ENCODE measurements around the gene SENP3.

DNA sequence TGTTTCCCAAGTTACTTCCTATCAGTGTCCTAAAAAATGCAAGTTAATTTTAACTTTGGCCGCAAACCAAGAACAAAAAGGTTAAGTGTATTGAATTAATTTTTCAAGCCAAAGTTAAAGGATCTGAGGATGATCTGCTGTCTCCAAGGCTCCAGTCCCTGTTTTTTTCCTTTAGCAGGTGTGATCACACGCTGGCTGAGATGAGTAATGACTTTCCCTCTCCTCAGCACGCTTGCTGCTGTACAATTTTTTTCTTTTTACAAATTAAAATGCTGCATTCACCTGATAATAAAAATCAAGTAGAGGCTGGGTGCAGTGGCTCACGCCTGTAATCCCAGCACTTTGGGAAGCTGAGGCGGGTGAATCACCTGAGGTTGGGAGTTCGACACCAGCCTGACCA is 16.8 kb upstream of the SENP3 start:
- TF ChIP-seq CTCF (IDR thresholded peaks at IDR 0.05; ENCODE audit: low read depth, low read length, missing input control) (no peak), NR2F2 (IDR thresholded peaks at IDR 0.05) (no peak), ATF3 (IDR thresholded peaks at IDR 0.05) (no peak), TAF1 (conservative IDR thresholded peaks at IDR 0.05) (no peak), JUND (IDR thresholded peaks at IDR 0.05) (no peak)
- TF ChIP-seq, protein P1, sequence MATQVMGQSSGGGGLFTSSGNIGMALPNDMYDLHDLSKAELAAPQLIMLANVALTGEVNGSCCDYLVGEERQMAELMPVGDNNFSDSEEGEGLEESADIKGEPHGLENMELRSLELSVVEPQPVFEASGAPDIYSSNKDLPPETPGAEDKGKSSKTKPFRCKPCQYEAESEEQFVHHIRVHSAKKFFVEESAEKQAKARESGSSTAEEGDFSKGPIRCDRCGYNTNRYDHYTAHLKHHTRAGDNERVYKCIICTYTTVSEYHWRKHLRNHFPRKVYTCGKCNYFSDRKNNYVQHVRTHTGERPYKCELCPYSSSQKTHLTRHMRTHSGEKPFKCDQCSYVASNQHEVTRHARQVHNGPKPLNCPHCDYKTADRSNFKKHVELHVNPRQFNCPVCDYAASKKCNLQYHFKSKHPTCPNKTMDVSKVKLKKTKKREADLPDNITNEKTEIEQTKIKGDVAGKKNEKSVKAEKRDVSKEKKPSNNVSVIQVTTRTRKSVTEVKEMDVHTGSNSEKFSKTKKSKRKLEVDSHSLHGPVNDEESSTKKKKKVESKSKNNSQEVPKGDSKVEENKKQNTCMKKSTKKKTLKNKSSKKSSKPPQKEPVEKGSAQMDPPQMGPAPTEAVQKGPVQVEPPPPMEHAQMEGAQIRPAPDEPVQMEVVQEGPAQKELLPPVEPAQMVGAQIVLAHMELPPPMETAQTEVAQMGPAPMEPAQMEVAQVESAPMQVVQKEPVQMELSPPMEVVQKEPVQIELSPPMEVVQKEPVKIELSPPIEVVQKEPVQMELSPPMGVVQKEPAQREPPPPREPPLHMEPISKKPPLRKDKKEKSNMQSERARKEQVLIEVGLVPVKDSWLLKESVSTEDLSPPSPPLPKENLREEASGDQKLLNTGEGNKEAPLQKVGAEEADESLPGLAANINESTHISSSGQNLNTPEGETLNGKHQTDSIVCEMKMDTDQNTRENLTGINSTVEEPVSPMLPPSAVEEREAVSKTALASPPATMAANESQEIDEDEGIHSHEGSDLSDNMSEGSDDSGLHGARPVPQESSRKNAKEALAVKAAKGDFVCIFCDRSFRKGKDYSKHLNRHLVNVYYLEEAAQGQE (IDR thresholded peaks at IDR 0.05): no peak
- TF ChIP-seq, protein P2, sequence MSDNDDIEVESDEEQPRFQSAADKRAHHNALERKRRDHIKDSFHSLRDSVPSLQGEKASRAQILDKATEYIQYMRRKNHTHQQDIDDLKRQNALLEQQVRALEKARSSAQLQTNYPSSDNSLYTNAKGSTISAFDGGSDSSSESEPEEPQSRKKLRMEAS (IDR thresholded peaks at IDR 0.05): no peak

All from liver (tissue), 3 donors.